PC-9 (cell line): ENCODE results near the gene NFKB2. TPM values are rescaled to one million over a fixed set of nuclear protein-coding genes. Genes with fewer than 3 reads are reported as not detected.

Experiments
- BruUV-seq: library from RNA; stranded (reverse); fragments of 400-500 nt; replicated peaks from 2 replicates; lab custom pipeline; 2021; lab: Mats Ljungman, UMichigan
- CTCF ChIA-PET: fragments of 300-600 bp; sonication (Branson Sonifier 250); formaldehyde crosslinking; loops from one replicate; lab custom pipeline; 2022; ENCODE audit warnings: antibody characterized with exemption; lab: Charles Lee
- POLR2A ChIA-PET: fragments of 300-600 bp; sonication (Branson Sonifier 250); formaldehyde crosslinking; loops from one replicate; lab custom pipeline; 2022; ENCODE audit warnings: antibody characterized with exemption; ENCODE audit not compliant: unreplicated experiment; lab: Charles Lee
- DNase-seq, 2 experiments: peaks; one replicate each; pipeline versions ENCODE4 v3.0.0 to v3.0.0-alpha.2; 2015 to 2022; ENCODE audit warnings: mixed read lengths in 1 of 2
- H2AFZ ChIP-seq: fragments of 200-600 bp; sonication (generic); 2 replicates; pipeline ENCODE4 v1.8.1; 2017; ENCODE audit warnings: antibody characterized with exemption
- H3F3A ChIP-seq: fragments of 200-600 bp; sonication (generic); 2 replicates; pipeline ENCODE4 v1.8.1; 2017; ENCODE audit warnings: antibody characterized with exemption, mild to moderate bottlenecking, low read depth; ENCODE audit not compliant: insufficient read depth
- H3K27ac ChIP-seq: fragments of 200-600 bp; sonication (generic); 2 replicates; pipeline ENCODE4 v1.6.1; 2016; ENCODE audit warnings: mixed run types
- H3K27me3 ChIP-seq: fragments of 200-600 bp; sonication (generic); 2 replicates; pipeline ENCODE4 v1.6.1; 2016; ENCODE audit warnings: low read depth, mixed run types; ENCODE audit not compliant: insufficient read depth
- H3K36me3 ChIP-seq: fragments of 200-600 bp; sonication (generic); 2 replicates; pipeline ENCODE4 v1.6.1; 2016; ENCODE audit warnings: low read depth, mixed run types
- H3K4me1 ChIP-seq: fragments of 200-600 bp; sonication (generic); replicated peaks from 2 replicates; pipeline ENCODE4 v1.6.1; 2016; ENCODE audit warnings: mixed run types; ENCODE audit not compliant: insufficient read depth
- H3K4me2 ChIP-seq: fragments of 200-600 bp; sonication (generic); 2 replicates; pipeline ENCODE4 v1.6.1; 2017; ENCODE audit warnings: mixed run types
- H3K4me3 ChIP-seq: fragments of 200-600 bp; sonication (generic); 2 replicates; pipeline ENCODE4 v1.6.1; 2016; ENCODE audit warnings: mixed run types
- H3K79me2 ChIP-seq: fragments of 200-600 bp; sonication (generic); 2 replicates; pipeline ENCODE4 v1.6.1; 2017; ENCODE audit warnings: low read depth, mixed run types
- H3K9me2 ChIP-seq: fragments of 200-600 bp; sonication (generic); 2 replicates; pipeline ENCODE4 v1.8.1; 2017; ENCODE audit warnings: mild to moderate bottlenecking; ENCODE audit not compliant: insufficient read depth
- H3K9me3 ChIP-seq: fragments of 200-600 bp; sonication (generic); 2 replicates; pipeline ENCODE4 v1.8.1; 2016; ENCODE audit warnings: low read depth; ENCODE audit not compliant: insufficient read depth
- H4K20me1 ChIP-seq: fragments of 200-600 bp; sonication (generic); 2 replicates; pipeline ENCODE4 v1.8.1; 2017; ENCODE audit not compliant: insufficient read depth
- EZH2 ChIP-seq: fragments of 200-600 bp; sonication (generic); IDR thresholded peaks from 2 replicates; pipeline ENCODE4 v1.8.0; 2017; ENCODE audit warnings: antibody characterized with exemption, low read depth
- intact Hi-C: fragments of 100-400 bp; cut with micrococcal nuclease; formaldehyde crosslinking; loops from one replicate; pipeline ENCODE4 v1.10.0; 2022; ENCODE audit not compliant: unreplicated experiment
- total RNA-seq: library from RNA; stranded (reverse); gene quantifications from 2 replicates; pipeline ENCODE4 v1.2.3, GENCODE V29; 2021
- TF ChIP-seq, protein P1 (sequence below): fragments of 200-600 bp; sonication (generic); conservative IDR thresholded peaks from 2 replicates; pipeline ENCODE4 v1.6.1; 2017; ENCODE audit warnings: mixed run types, antibody characterized with exemption, mild to moderate bottlenecking, moderate library complexity

The NFKB2 gene
- total RNA-seq, 1 experiment from 2014 or later, result 26.3 TPM

GRCh38 chr10:102422545-102423129 lies 27.1 kb downstream of the NFKB2 start:
- ChIA-PET POLR2A (interaction anchor here (0.7 kb wide), 1 partner anchor 123 kb away, joined by 16 read pairs; no protein-coding TSS in a partner anchor), CTCF (interaction anchor here (0.6 to 1.7 kb wide), 5 partner anchors 9 to 300 kb away, joined by 3 to 14 read pairs (median 5); no protein-coding TSS in a partner anchor)
- H2AFZ ChIP-seq, result peak overlapping the region; percentile 74
- H3K9me2 ChIP-seq, result no peaks in the 10 kb centered on the region
- no peaks in the 10 kb centered on the region for H3K9me3 ChIP-seq
- peaks cover 5% of the 10 kb centered on the region; the same call in 1 of the 2 replicates for H3K4me1 ChIP-seq
- no peaks in the 10 kb centered on the region for H3K27me3 ChIP-seq
- intact Hi-C loops, result loop anchor here (1.0 to 5.0 kb wide), 5 partner anchors 28 to 290 kb away; partner anchors contain the start of gene PPRC1
- peak overlapping the region; percentile 94 for H3K4me3 ChIP-seq
- H3K4me2 ChIP-seq, result peak overlapping the region; percentile 97
- no peaks in the 10 kb centered on the region for H3K79me2 ChIP-seq
- 0 out of 2 replicates have a peak overlapping the region, but pooled peaks have one; percentile 19 for H3K27ac ChIP-seq
- no peaks in the 10 kb centered on the region for H3K36me3 ChIP-seq
- DNase-seq, result peak; percentile 65 to 79
- no peaks in the 10 kb centered on the region for H4K20me1 ChIP-seq
- TSS peak; percentile 24 for BruUV-seq
- TF ChIP-seq, protein P1, sequence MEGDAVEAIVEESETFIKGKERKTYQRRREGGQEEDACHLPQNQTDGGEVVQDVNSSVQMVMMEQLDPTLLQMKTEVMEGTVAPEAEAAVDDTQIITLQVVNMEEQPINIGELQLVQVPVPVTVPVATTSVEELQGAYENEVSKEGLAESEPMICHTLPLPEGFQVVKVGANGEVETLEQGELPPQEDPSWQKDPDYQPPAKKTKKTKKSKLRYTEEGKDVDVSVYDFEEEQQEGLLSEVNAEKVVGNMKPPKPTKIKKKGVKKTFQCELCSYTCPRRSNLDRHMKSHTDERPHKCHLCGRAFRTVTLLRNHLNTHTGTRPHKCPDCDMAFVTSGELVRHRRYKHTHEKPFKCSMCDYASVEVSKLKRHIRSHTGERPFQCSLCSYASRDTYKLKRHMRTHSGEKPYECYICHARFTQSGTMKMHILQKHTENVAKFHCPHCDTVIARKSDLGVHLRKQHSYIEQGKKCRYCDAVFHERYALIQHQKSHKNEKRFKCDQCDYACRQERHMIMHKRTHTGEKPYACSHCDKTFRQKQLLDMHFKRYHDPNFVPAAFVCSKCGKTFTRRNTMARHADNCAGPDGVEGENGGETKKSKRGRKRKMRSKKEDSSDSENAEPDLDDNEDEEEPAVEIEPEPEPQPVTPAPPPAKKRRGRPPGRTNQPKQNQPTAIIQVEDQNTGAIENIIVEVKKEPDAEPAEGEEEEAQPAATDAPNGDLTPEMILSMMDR, result peak; percentile 67
- TF ChIP-seq EZH2, result no peak
- H3F3A ChIP-seq, result no peaks in the 10 kb centered on the region; the same call in 1 of the 2 replicates

DNA sequence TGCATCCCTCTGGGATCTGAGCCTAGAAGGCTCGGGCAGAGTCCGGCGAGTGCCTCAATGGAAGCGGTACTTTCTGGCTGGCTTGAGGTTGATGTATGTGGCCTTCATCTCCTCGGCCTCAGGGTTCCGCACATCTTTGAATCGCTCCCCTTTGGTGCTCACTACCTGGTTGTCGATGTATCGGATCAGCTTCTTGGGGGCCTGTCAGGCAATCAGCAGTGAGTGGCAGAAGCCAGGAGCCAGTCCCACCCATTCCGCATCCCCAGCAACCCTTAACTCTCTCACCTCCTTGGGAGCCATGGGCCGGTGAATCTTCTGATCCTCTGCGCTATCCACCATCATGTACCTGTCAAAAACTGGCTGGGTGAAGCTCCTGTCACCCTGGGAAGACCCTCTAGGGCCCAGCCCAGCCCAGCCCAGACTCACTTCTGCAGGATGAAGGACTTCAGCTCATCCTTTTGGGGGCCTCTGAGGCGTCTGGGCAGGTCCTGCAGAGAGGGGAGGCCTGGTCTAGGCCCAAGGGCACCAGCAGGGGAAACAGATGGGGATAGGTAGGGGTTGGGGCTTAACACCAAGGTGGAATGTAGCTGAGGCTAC lies 28.0 kb downstream of the NFKB2 start:
- Histone ChIP-seq H3K4me1 (peaks cover 5% of the 10 kb centered on the region; the same call in 1 of the 2 replicates), H3K9me3 (no peaks in the 10 kb centered on the region), H3K9me2 (no peaks in the 10 kb centered on the region), H3K4me2 (peak overlapping the region; percentile 97), H3K4me3 (no peak overlapping the region), H3K27ac (no peak overlapping the region), H3K36me3 (no peaks in the 10 kb centered on the region), H3K27me3 (no peaks in the 10 kb centered on the region), H4K20me1 (no peaks in the 10 kb centered on the region), H2AFZ (no peak overlapping the region), H3F3A (no peaks in the 10 kb centered on the region; the same call in 1 of the 2 replicates), H3K79me2 (no peaks in the 10 kb centered on the region)
- TF ChIP-seq EZH2, result no peak
- TF ChIP-seq, protein P1, result no peak
- BruUV-seq, result no TSS peak
- CTCF ChIA-PET, result interaction anchor here (0.6 to 1.7 kb wide), 4 partner anchors 30 to 301 kb away, joined by 4 to 14 read pairs (median 6); no protein-coding TSS in a partner anchor
- no peak for DNase-seq
- intact Hi-C loops, result loop anchor here (2.0 to 5.0 kb wide), 4 partner anchors 39 to 291 kb away; partner anchors contain the start of gene PPRC1
- POLR2A ChIA-PET, result interaction anchor here (0.7 kb wide), 1 partner anchor 122 kb away, joined by 16 read pairs; no protein-coding TSS in a partner anchor

DNA sequence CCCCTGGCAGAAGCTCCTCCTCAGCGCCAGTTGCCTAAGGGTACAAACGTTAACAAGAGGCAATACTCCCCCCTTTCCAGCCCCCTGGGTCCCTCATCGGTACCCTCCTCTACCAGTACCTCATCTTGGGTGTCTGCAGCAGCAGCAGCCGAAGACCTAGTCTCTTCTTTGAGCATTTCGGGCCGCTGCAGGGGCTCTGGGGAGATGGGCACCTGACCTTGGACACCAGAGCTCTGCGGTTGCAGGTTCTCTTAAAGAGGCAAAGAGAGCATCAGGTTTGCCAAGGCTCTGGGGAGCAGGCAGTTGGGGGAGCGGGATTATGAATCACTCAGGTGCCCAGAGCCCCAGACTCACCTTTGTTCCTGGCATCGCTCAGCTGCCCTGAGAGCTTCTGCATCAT lies 28.6 kb downstream of the NFKB2 start:
- peaks cover 5% of the 10 kb centered on the region; the same call in 1 of the 2 replicates for H3K4me1 ChIP-seq
- intact Hi-C loops, result loop anchor here (5.0 kb wide), 2 partner anchors 38 to 158 kb away; no protein-coding TSS in a partner anchor
- H3K79me2 ChIP-seq, result no peaks in the 10 kb centered on the region
- no peak overlapping the region for H3K4me3 ChIP-seq
- no peak overlapping the region for H3K4me2 ChIP-seq
- H3K9me2 ChIP-seq, result no peaks in the 10 kb centered on the region
- H3K27me3 ChIP-seq, result no peaks in the 10 kb centered on the region
- H3F3A ChIP-seq, result no peaks in the 10 kb centered on the region; the same call in 1 of the 2 replicates
- no TSS peak for BruUV-seq
- ChIA-PET POLR2A (no interaction called here), CTCF (no interaction called here)
- no peaks in the 10 kb centered on the region for H3K36me3 ChIP-seq
- H4K20me1 ChIP-seq, result no peaks in the 10 kb centered on the region
- no peak for DNase-seq
- no peak overlapping the region for H2AFZ ChIP-seq
- no peaks in the 10 kb centered on the region for H3K9me3 ChIP-seq
- no peak overlapping the region for H3K27ac ChIP-seq
- TF ChIP-seq, protein P1, result no peak
- TF ChIP-seq EZH2, result no peak
